ENCODE results near the gene SYT7.

DNA sequence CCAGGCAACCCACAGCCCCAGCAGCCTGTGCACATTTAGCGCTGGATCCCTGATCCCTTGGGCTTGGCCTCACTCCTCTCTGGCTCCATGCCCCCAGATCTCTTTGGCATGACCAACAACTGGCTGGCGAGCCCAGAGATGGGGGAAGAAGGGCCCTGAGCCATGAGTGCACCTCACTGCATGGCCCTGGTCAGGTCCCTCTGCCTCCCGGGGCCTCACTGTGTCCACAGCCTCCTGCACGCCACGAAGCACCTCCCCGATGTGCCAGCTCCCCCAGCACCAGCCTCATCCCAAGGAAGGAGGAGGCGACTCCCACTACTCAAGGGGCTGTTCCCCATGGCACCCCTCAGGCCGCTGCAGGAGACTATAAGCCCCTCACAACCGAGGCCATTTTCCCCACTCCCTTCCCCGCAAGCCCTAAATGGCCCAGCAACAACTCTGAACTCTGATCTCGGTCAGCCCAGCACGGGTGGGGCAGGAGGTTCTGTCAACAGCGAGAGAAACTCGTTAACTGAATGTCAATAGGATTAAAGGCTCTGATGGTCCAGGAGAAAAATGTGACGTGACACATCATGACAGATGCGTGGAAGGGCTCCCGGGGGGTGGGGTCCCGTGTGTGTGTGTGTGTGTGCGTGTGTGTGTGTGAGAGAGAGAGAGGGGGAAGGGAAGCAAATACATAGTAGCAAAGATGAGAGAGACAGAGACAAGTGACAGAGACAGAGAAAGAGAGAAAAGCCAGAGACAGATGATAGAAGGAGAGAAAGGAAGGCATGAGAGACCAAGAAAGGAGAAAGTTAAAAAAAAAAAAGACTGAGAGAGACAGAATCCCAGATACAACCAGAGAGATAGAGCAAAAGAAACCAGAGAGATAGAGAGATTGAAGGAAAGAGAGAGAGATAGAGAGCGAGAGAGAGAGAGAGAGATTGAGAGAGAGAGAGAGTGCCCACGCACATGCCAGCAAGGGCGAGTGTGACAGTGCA, 28.4 kb upstream of the SYT7 start:
- no peak for TF ChIP-seq REST (IDR thresholded peaks at IDR 0.05; ENCODE audit: insufficient read depth in 1 of 2, low read depth in 2 of 2, low read length in 1 of 2)
- TF ChIP-seq, protein P1, sequence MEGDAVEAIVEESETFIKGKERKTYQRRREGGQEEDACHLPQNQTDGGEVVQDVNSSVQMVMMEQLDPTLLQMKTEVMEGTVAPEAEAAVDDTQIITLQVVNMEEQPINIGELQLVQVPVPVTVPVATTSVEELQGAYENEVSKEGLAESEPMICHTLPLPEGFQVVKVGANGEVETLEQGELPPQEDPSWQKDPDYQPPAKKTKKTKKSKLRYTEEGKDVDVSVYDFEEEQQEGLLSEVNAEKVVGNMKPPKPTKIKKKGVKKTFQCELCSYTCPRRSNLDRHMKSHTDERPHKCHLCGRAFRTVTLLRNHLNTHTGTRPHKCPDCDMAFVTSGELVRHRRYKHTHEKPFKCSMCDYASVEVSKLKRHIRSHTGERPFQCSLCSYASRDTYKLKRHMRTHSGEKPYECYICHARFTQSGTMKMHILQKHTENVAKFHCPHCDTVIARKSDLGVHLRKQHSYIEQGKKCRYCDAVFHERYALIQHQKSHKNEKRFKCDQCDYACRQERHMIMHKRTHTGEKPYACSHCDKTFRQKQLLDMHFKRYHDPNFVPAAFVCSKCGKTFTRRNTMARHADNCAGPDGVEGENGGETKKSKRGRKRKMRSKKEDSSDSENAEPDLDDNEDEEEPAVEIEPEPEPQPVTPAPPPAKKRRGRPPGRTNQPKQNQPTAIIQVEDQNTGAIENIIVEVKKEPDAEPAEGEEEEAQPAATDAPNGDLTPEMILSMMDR (IDR thresholded peaks at IDR 0.05): no peak
